ENCODE results near the gene CLMP.
"Not testable (repeated sequence)": the region's sequence is repeated elsewhere in the genome, so short reads cannot be mapped to it uniquely, and the experiment has no call there.

The CLMP gene

GRCh38 chr11:123080015-123080414, 115.0 kb downstream of the CLMP start:
- no peak for DNase-seq

GRCh38 chr11:123076484-123076883, 118.6 kb downstream of the CLMP start:
- DNase-seq = no peak

GRCh38 chr11:123073343-123074057, 121.5 kb downstream of the CLMP start:
- no peak for DNase-seq

GRCh38 chr11:123072762-123073161, 122.3 kb downstream of the CLMP start:
- DNase-seq = no peak

- no peak for DNase-seq
These were observed 122.7 kb downstream of the CLMP start for GRCh38 chr11:123072332-123072761.

- DNase-seq = peak in 1 of 2 donors; percentile 52
These were observed 124.9 kb downstream of the CLMP start for GRCh38 chr11:123069908-123070821.

GRCh38 chr11:123065621-123066020, 129.4 kb downstream of the CLMP start:
- peak; percentile 40 to 65 for DNase-seq

- no peak for DNase-seq
These were observed 131.0 kb downstream of the CLMP start for GRCh38 chr11:123063826-123064657.

GRCh38 chr11:123062892-123063825, 131.9 kb downstream of the CLMP start:
- DNase-seq = peak; percentile 68 to 77

GRCh38 chr11:123062158-123062891, 132.7 kb downstream of the CLMP start:
- peak; percentile 99 to 100 for DNase-seq

- peak; percentile 50 to 56 for DNase-seq
These were observed 133.5 kb downstream of the CLMP start, which contains the start of gene HSPA8 for GRCh38 chr11:123061403-123062157. TSS of gene HSPA8 (minus strand) at chr11:123062136. CDS start at chr11:123061324, 812 bp downstream.

GRCh38 chr11:123060277-123061000, 134.6 kb downstream of the CLMP start:
- no peak for DNase-seq

GRCh38 chr11:123059041-123059920, 135.8 kb downstream of the CLMP start:
- DNase-seq = not testable (repeated sequence)

GRCh38 chr11:123057661-123058305, 137.3 kb downstream of the CLMP start:
- DNase-seq = no peak

GRCh38 chr11:123056835-123057491, 138.1 kb downstream of the CLMP start:
- DNase-seq = no peak

GRCh38 chr11:123055191-123055901, 139.7 kb downstream of the CLMP start:
- DNase-seq = no peak

All from inflammatory macrophage (primary cell).